ENCODE data around the gene ISG20.

The ISG20 gene

DNA sequence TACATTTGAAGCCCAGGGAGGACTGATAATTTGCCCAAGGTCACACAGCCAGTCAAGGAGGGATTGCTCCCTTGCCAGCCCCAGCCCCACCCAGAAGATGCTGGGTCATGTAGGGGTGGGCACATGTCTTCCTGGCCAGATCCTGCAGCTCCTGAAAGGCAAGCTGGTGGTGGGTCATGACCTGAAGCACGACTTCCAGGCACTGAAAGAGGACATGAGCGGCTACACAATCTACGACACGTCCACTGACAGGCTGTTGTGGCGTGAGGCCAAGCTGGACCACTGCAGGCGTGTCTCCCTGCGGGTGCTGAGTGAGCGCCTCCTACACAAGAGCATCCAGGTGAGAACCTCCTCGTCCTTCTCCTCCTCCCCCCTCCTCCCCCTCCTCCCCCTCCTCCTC, 13.2 kb downstream of the ISG20 start:
- no peaks in the 10 kb centered on the region for H4K20me1 ChIP-seq (ENCODE audit: insufficient read depth, low read length, poor library complexity, severe bottlenecking)
- no peaks in the 10 kb centered on the region for H3K9me2 ChIP-seq (replicated peaks; ENCODE audit: low read depth, low read length)
- no peak overlapping the region for H3K4me3 ChIP-seq (ENCODE audit: low read length, poor library complexity, severe bottlenecking)
- no peaks in the 10 kb centered on the region for H3K36me3 ChIP-seq (ENCODE audit: insufficient read depth, low read length)
- H3K4me2 ChIP-seq (ENCODE audit: low read depth, low read length, poor library complexity, severe bottlenecking): no peak overlapping the region
- no peak overlapping the region for H3K9ac ChIP-seq (ENCODE audit: low read depth, low read length, poor library complexity, severe bottlenecking)
- no peaks in the 10 kb centered on the region for H3K79me2 ChIP-seq (ENCODE audit: insufficient read depth, low read length)
- no peaks in the 10 kb centered on the region for H3F3A ChIP-seq (ENCODE audit: low read depth)
- H3K27me3 ChIP-seq (ENCODE audit: insufficient read depth, low read length, poor library complexity, severe bottlenecking): no peaks in the 10 kb centered on the region
- peaks cover 3% of the 10 kb centered on the region for H3K4me1 ChIP-seq (ENCODE audit: insufficient read depth, low read length, poor library complexity, severe bottlenecking)
- no peak overlapping the region for H2AFZ ChIP-seq (ENCODE audit: low read length)
- no peaks in the 10 kb centered on the region for H3K9me3 ChIP-seq (ENCODE audit: insufficient read depth, low read depth, low read length)
- no peak for TF ChIP-seq EZH2phosphoT487 (IDR thresholded peaks at IDR 0.05; ENCODE audit: borderline replicate concordance)
- TF ChIP-seq, protein P1, sequence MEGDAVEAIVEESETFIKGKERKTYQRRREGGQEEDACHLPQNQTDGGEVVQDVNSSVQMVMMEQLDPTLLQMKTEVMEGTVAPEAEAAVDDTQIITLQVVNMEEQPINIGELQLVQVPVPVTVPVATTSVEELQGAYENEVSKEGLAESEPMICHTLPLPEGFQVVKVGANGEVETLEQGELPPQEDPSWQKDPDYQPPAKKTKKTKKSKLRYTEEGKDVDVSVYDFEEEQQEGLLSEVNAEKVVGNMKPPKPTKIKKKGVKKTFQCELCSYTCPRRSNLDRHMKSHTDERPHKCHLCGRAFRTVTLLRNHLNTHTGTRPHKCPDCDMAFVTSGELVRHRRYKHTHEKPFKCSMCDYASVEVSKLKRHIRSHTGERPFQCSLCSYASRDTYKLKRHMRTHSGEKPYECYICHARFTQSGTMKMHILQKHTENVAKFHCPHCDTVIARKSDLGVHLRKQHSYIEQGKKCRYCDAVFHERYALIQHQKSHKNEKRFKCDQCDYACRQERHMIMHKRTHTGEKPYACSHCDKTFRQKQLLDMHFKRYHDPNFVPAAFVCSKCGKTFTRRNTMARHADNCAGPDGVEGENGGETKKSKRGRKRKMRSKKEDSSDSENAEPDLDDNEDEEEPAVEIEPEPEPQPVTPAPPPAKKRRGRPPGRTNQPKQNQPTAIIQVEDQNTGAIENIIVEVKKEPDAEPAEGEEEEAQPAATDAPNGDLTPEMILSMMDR (conservative IDR thresholded peaks at IDR 0.05; ENCODE audit: low read length): no peak

DNA sequence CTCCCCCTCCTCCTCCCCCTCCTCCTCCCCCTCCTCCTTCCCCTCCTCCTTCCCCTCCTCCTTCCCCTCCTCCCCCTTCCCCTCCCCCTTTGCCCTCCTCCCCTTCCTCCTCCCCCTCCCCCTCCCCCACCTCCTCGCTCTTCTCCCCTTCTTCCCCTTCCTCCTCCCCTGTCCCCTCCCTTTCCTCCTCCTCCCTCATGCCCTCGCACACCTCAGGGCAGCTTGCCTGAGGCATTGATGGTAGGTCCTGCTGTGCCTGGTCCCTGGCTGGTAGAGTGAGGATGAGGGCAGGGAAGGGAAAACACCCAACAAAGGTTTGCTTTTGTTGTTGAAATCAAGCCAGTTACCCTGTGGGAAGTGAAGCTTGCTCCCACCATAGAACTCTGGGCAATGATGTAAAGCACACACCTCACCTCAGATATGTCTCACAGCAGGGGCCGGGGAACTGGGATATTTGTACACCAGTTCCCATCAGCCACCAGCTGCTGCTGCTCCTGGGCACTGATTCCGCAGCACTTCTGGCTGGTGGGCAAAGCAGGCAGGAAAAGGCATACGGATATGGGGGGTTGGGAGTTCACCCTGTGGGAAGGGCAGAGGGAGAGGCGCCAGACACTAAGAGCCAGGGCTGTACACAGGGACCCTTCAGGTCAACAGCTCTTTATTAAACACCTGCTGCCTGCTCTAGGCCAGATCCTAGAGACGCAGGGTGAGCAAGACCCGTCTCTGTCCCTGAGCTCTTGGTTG, 13.8 kb downstream of the ISG20 start:
- no peak overlapping the region for H2AFZ ChIP-seq (ENCODE audit: low read length)
- H3K4me3 ChIP-seq (ENCODE audit: low read length, poor library complexity, severe bottlenecking): no peak overlapping the region
- H3K9me2 ChIP-seq (replicated peaks; ENCODE audit: low read depth, low read length): no peaks in the 10 kb centered on the region
- TF ChIP-seq, protein P1 (conservative IDR thresholded peaks at IDR 0.05; ENCODE audit: low read length): no peak
- no peak for TF ChIP-seq EZH2phosphoT487 (IDR thresholded peaks at IDR 0.05; ENCODE audit: borderline replicate concordance)
- no peaks in the 10 kb centered on the region for H3K9me3 ChIP-seq (ENCODE audit: insufficient read depth, low read depth, low read length)
- peaks cover 3% of the 10 kb centered on the region for H3K4me1 ChIP-seq (ENCODE audit: insufficient read depth, low read length, poor library complexity, severe bottlenecking)
- no peaks in the 10 kb centered on the region for H4K20me1 ChIP-seq (ENCODE audit: insufficient read depth, low read length, poor library complexity, severe bottlenecking)
- H3F3A ChIP-seq (ENCODE audit: low read depth): no peaks in the 10 kb centered on the region
- H3K36me3 ChIP-seq (ENCODE audit: insufficient read depth, low read length): no peaks in the 10 kb centered on the region
- H3K27me3 ChIP-seq (ENCODE audit: insufficient read depth, low read length, poor library complexity, severe bottlenecking): no peaks in the 10 kb centered on the region
- no peak overlapping the region for H3K9ac ChIP-seq (ENCODE audit: low read depth, low read length, poor library complexity, severe bottlenecking)
- no peaks in the 10 kb centered on the region for H3K79me2 ChIP-seq (ENCODE audit: insufficient read depth, low read length)
- no peak overlapping the region for H3K4me2 ChIP-seq (ENCODE audit: low read depth, low read length, poor library complexity, severe bottlenecking)

DNA sequence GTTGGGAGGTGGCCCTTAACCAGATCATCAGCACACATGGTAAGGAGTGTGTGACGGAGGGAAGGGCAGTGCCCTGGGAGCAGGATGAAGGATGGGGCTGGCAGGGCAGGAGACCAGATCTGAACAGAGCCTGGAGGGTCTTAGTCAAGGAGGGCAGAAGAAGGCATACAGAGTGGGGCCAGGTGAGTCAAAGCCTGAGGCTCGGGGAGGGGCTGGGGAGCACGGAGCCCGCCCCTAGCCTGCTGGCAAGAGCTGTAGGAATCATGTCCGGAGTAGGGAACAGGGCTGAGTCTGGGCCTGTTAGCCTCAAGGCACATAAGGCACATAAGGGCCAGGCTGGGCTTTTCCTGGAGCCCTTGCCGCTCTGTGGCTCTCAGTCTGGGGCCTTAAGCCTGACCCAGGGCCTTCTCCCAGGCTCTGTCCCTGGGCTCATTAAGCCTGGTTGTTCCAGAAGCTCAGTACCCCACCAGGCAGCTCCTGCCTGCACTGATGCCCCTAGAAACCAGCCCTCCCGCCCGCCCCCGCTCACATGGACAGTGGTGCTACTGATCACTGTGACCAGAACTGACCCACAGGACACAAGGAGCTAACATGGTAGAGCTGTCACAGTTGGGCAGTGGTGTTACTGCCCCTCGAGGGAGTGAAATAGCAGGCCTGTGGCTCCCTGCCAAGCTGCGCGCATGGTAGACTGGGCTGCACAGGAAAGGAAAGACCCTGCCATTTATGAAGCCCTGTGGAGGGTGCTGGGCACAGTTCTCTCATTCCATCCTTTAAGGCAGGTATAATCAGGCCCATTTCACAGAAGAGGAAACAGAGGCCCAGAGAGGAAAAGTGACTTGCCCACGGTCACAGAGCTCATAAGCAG, 14.6 kb downstream of the ISG20 start:
- Histone ChIP-seq H3K27me3 (ENCODE audit: insufficient read depth, low read length, poor library complexity, severe bottlenecking) (no peaks in the 10 kb centered on the region), H4K20me1 (ENCODE audit: insufficient read depth, low read length, poor library complexity, severe bottlenecking) (no peaks in the 10 kb centered on the region), H3K9me3 (ENCODE audit: insufficient read depth, low read depth, low read length) (no peaks in the 10 kb centered on the region), H3K4me3 (ENCODE audit: low read length, poor library complexity, severe bottlenecking) (no peak overlapping the region), H3K9ac (ENCODE audit: low read depth, low read length, poor library complexity, severe bottlenecking) (no peak overlapping the region), H3K4me2 (ENCODE audit: low read depth, low read length, poor library complexity, severe bottlenecking) (no peak overlapping the region), H3K79me2 (ENCODE audit: insufficient read depth, low read length) (no peaks in the 10 kb centered on the region), H3F3A (ENCODE audit: low read depth) (no peaks in the 10 kb centered on the region), H3K4me1 (ENCODE audit: insufficient read depth, low read length, poor library complexity, severe bottlenecking) (peaks cover 3% of the 10 kb centered on the region), H2AFZ (ENCODE audit: low read length) (no peak overlapping the region), H3K36me3 (ENCODE audit: insufficient read depth, low read length) (no peaks in the 10 kb centered on the region), H3K9me2 (replicated peaks; ENCODE audit: low read depth, low read length) (no peaks in the 10 kb centered on the region)
- TF ChIP-seq, protein P1 (conservative IDR thresholded peaks at IDR 0.05; ENCODE audit: low read length): no peak
- TF ChIP-seq EZH2phosphoT487 (IDR thresholded peaks at IDR 0.05; ENCODE audit: borderline replicate concordance): no peak

Data from Loucy (cell line).